Measurements from ENCODE around the gene VSIR.

VSIR gene

GRCh38 chr10:71727105-71727737 is 46.1 kb downstream of the VSIR start:
- no peak for DNase-seq

- DNase-seq = no peak
Observed at GRCh38 chr10:71726580-71727104, 46.7 kb downstream of the VSIR start.

GRCh38 chr10:71725998-71726579 is 47.2 kb downstream of the VSIR start:
- no peak for DNase-seq

GRCh38 chr10:71725249-71725648 is 48.1 kb downstream of the VSIR start:
- no peak for DNase-seq

GRCh38 chr10:71724539-71724938 is 48.8 kb downstream of the VSIR start:
- no peak for DNase-seq

- no peak for DNase-seq
Observed at GRCh38 chr10:71723311-71723710, 50.0 kb downstream of the VSIR start.

- no peak for DNase-seq
Observed at GRCh38 chr10:71722849-71723248, 50.5 kb downstream of the VSIR start.

GRCh38 chr10:71721313-71721712 is 52.0 kb downstream of the VSIR start:
- DNase-seq = no peak

GRCh38 chr10:71720288-71720687 is 53.0 kb downstream of the VSIR start:
- no peak for DNase-seq

GRCh38 chr10:71719464-71720201 is 53.7 kb downstream of the VSIR start, which contains the start of gene C10orf105:
C10orf105 (minus strand) TSS chr10:71719778; CDS start chr10:71716337, 3,441 bp downstream.
- DNase-seq = no peak

GRCh38 chr10:71719042-71719441 is 54.3 kb downstream of the VSIR start:
- DNase-seq = no peak

GRCh38 chr10:71718165-71718698 is 55.1 kb downstream of the VSIR start:
- no peak for DNase-seq

- no peak for DNase-seq
Observed at GRCh38 chr10:71717551-71717951, 55.8 kb downstream of the VSIR start.

GRCh38 chr10:71717056-71717455 is 56.3 kb downstream of the VSIR start:
- DNase-seq = no peak

GRCh38 chr10:71716426-71716825 is 56.9 kb downstream of the VSIR start:
- no peak for DNase-seq

GRCh38 chr10:71715860-71716259 is 57.5 kb downstream of the VSIR start:
- no peak for DNase-seq

- DNase-seq = no peak
Observed at GRCh38 chr10:71715026-71715425, 58.3 kb downstream of the VSIR start.

GRCh38 chr10:71714592-71714991 is 58.7 kb downstream of the VSIR start:
- DNase-seq = no peak

- DNase-seq = no peak
Observed at GRCh38 chr10:71714031-71714410, 59.3 kb downstream of the VSIR start.

- no peak for DNase-seq
Observed at GRCh38 chr10:71713135-71714030, 59.9 kb downstream of the VSIR start.

- DNase-seq = no peak
Observed at GRCh38 chr10:71712572-71713134, 60.7 kb downstream of the VSIR start.

- DNase-seq = no peak
Observed at GRCh38 chr10:71712170-71712569, 61.1 kb downstream of the VSIR start.

Measured in NCI-H510A treated with DMSO at 0.1 percent for 48 hours (cell line).